ENCODE measurements around the gene SCGB1A1.
"Not testable (repeated sequence)": the region's sequence is repeated elsewhere in the genome, so short reads cannot be mapped to it uniquely, and the experiment has no call there.

SCGB1A1 gene

GRCh38 chr11:62418733-62419132, at the start of gene SCGB1A1:
Gene SCGB1A1, plus strand, starts transcription at chr11:62419033. Its CDS starts 63 bp downstream, at chr11:62419096.
- DNase-seq (ENCODE audit: low read depth), result no peak

GRCh38 chr11:62370743-62371440, 47.9 kb upstream of the SCGB1A1 start:
- DNase-seq (ENCODE audit: low read depth), result peak; percentile 13

GRCh38 chr11:62372871-62373270, 46.0 kb upstream of the SCGB1A1 start:
- DNase-seq (ENCODE audit: low read depth), result no peak

- no peak for DNase-seq (ENCODE audit: low read depth)
Observed at GRCh38 chr11:62373464-62374119, 45.2 kb upstream of the SCGB1A1 start.

DNA sequence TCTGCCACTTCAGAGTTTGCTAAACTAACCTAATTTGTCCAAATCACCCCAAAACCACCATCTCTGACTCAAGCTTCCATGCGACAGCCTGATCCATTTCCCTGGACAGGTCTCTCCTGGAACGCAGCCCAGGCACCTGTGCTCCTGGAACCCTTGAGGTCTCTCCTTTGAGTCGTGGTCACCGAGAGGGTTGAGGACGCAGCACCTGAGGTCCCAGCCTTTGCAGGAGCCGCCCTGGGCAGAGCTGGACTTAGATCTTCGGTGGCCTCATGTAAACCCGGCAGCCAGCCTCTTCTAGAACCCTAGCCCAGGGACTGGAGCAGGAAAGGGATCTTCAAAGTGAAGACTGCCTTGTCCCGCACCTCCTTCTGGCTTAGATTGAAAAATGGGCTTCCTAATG, 44.0 kb upstream of the SCGB1A1 start:
- DNase-seq (ENCODE audit: low read depth), result no peak

DNA sequence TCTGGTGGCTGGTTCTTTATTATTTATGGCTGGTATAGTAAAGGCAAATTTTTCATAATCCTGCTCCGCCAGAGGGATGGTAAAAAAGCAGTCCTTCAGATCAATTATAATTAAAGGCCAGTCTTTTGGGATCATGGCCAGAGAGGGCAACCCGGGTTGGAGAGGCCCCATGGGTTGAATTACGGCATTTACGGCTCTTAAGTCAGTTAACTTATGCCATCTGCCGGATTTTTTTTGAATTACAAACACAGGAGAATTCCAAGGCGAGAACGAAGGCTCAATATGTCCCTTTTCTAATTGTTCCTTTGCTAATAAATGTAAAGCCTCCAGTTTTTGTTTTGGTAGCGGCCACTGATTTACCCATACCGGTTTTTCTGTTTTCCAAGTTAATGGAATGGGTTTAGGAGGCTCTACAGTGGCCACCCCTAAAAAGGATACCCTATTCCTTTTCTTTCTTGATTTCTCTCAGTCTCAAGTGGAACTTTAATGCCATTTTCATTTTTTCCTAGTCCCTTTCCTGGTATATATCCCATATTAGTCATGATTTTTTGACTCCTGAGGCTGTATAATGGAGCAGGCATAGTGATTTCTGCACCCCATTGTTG, 40.3 kb upstream of the SCGB1A1 start:
- not testable (repeated sequence) for DNase-seq (ENCODE audit: low read depth)

- not testable (repeated sequence) for DNase-seq (ENCODE audit: low read depth)
Observed at GRCh38 chr11:62379586-62379985, 39.2 kb upstream of the SCGB1A1 start.

DNA sequence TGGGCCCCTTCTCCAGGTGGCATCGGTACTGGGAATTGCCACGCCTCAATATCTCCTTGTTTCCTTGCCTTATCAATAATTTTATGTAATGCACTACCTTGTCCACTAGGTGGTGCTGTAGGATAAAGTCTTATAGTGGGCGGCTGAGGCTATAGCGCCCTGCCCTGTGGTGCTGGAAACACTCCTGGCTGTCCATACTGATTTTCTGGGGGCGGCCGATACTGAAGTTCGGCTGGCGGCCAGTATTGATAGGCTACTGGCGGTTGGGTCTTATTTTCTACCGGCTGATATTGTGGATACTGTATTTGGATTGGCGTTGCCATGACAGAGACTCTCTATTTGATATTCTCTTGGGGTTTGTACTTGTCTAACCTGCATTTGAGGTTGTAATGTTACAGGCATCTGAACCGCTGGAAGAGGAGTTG, 38.0 kb upstream of the SCGB1A1 start:
- DNase-seq (ENCODE audit: low read depth), result not testable (repeated sequence)

DNA sequence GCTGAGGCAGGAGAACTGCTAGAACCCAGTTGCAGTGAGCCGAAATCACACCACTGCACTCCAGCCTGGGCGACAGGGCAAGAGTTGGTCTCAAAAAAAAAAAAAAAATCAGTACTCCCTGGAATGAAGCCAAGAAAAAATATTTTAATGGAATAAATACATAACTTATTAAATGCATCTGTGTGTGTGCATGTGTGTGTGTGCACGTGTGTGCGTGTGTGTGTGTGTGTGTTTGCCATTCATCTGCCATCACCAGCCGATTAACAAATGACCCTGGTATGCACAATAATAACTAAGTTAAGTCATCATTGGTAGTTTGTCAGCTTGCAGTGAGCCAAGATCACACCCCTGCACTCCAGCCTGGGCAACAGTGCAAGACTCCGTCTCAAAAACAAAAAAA, 35.0 kb upstream of the SCGB1A1 start:
- DNase-seq (ENCODE audit: low read depth), result no peak

- not testable (repeated sequence) for DNase-seq (ENCODE audit: low read depth)
Observed at GRCh38 chr11:62386083-62386482, 32.8 kb upstream of the SCGB1A1 start.

DNA sequence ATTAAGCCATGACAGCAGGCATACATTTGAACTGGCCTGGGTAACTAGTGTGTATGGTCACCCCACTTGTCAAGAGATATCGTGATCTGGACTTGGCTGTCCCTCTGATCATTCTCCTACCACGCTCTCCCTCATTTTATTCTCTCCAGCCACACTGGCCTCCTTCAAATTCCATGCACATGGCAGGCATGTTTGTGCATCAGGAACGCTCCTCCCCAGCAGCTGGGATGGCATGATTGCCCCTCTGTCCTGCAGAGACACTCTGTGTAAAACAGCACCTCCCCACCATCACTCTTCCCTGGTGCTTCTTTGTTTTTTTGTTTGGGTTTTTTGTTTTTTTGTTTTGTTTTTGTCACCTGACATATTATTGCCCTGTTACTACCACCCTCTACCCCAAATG, 31.5 kb upstream of the SCGB1A1 start:
- no peak for DNase-seq (ENCODE audit: low read depth)

GRCh38 chr11:62388999-62389398, 29.8 kb upstream of the SCGB1A1 start:
- DNase-seq (ENCODE audit: low read depth), result no peak

DNA sequence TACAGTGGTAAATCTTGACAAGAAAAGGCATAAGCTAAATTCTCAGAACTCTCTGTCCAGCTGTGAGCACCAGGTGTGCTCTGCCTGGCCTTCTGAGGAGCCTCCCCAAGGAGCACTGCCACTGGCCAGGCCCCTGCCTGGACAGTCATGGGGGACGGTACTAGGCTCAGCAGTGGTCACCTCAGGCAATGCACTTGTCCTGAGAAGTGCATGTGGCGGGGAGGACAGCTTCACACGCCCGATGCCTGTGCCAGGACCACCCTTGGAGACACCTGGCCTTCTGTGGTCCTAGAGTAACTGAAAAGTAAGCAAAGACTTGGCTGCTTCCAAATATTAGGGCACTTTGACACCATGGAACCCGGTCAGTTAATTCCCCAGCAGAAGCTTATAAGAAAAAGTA, 28.6 kb upstream of the SCGB1A1 start:
- no peak for DNase-seq (ENCODE audit: low read depth)

GRCh38 chr11:62390722-62391121, 28.1 kb upstream of the SCGB1A1 start:
- DNase-seq (ENCODE audit: low read depth), result no peak

GRCh38 chr11:62391642-62392425, 27.0 kb upstream of the SCGB1A1 start:
- DNase-seq (ENCODE audit: low read depth), result no peak

DNA sequence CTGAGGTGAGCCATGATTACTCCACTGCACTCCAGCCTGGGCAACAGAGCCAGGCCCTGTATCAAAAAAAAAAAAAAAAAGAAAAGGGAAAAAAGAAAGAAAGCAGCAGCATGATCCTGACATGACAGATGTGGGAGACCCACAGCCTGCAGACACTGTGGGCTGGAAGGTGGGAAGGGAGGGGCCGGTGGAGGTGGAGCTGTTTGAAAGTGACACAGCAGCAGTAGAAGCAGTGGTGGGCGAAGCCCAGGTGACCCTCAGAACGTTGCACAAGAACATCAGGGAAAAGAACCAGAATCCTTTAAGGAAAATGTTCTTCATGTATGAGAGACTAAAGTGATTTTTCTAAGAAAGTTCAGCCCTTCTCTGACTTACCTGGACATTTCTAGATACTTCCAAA, 26.3 kb upstream of the SCGB1A1 start:
- no peak for DNase-seq (ENCODE audit: low read depth)

GRCh38 chr11:62393061-62393611, 25.7 kb upstream of the SCGB1A1 start:
- DNase-seq (ENCODE audit: low read depth), result no peak

- DNase-seq (ENCODE audit: low read depth), result no peak
Observed at GRCh38 chr11:62393735-62394134, 25.1 kb upstream of the SCGB1A1 start.

- peak; percentile 24 for DNase-seq (ENCODE audit: low read depth)
Observed at GRCh38 chr11:62394825-62395538, 23.9 kb upstream of the SCGB1A1 start.

- no peak for DNase-seq (ENCODE audit: low read depth)
Observed at GRCh38 chr11:62395885-62396551, 22.8 kb upstream of the SCGB1A1 start.

Data from activated T-cell treated with anti-CD3 and anti-CD28 coated beads for 1 hour (primary cell).